Measurements from ENCODE around the gene SPATS2.
"Not testable (repeated sequence)": the region's sequence is repeated elsewhere in the genome, so short reads cannot be mapped to it uniquely, and the experiment has no call there.

GRCh38 chr12:49509681-49510080, 142.4 kb downstream of the SPATS2 start:
- TF ChIP-seq EZH2 (IDR thresholded peaks at IDR 0.05; ENCODE audit: low read length, missing control alignments); CTCF (conservative IDR thresholded peaks at IDR 0.05 in 1 of 2, IDR thresholded peaks at IDR 0.05 in 1 of 2; ENCODE audit: low read depth in 1 of 2, low read length in 2 of 2): not testable (repeated sequence)
